SKM-1 treated with dmso at 0.1 percent for 144 hours (cell line): ENCODE results near the gene NCOR1.

Experiments used
- DNase-seq: peaks from one replicate; lab custom pipeline; 2025; ENCODE audit not compliant: unreplicated experiment; lab: John Stamatoyannopoulos, UW

The NCOR1 gene

GRCh38 chr17:15981646-15982580, 233.4 kb downstream of the NCOR1 start:
- no peak for DNase-seq

- DNase-seq: no peak
Observed at GRCh38 chr17:15981208-15981607, 234.1 kb downstream of the NCOR1 start.
